Tibial nerve (tissue), 4 donors: ENCODE results near the gene UGT1A8.

Experiments used
- CTCF ChIP-seq, 5 experiments: fragments of 200-600 bp in 3 of 5; fragments of 450-650 bp in 2 of 5; sonication (generic) in 3 of 5; IDR thresholded peaks; one replicate each; pipeline ENCODE4 v1.5.1; 2016 to 2019; ENCODE audit warnings: antibody characterized with exemption in 5 of 5, mild to moderate bottlenecking in 3 of 5, moderate library complexity in 2 of 5
- EP300 ChIP-seq, 2 donors: sonication (generic); formaldehyde crosslinking; IDR thresholded peaks; one replicate each; pipeline ENCODE4 v1.6.1; 2017; ENCODE audit warnings: antibody characterized with exemption in 2 of 2, mild to moderate bottlenecking in 1 of 2
- POLR2A ChIP-seq, 2 donors: fragments of 450-650 bp; IDR thresholded peaks; one replicate each; pipeline ENCODE4 v1.6.1; 2017; ENCODE audit warnings: antibody characterized with exemption in 2 of 2, mild to moderate bottlenecking in 2 of 2, moderate library complexity in 2 of 2

- TF ChIP-seq CTCF (IDR thresholded peaks at IDR 0.05) (no peak), EP300 (IDR thresholded peaks at IDR 0.05) (no peak), POLR2A (IDR thresholded peaks at IDR 0.05) (no peak)
Observed at GRCh38 chr2:233639860-233640259, 22.4 kb downstream of the UGT1A8 start.
